HepG2 (cell line): ENCODE data around the gene DAAM1. TPM values are rescaled to one million over a fixed set of nuclear protein-coding genes. Genes with fewer than 3 reads are reported as not detected.
A peak's percentile ranks its signal among the peaks of the same experiment; 100 is the strongest.

ENCODE experiments used
- AHDC1 ChIP-seq: sonication (generic); formaldehyde crosslinking; IDR thresholded peaks from 2 replicates; pipeline ENCODE4 v1.5.1; 2020; ENCODE audit warnings: mild to moderate bottlenecking, missing genetic modification reagents, borderline replicate concordance
- AHR ChIP-seq: IDR thresholded peaks from 2 replicates; pipeline ENCODE4 v1.6.1; 2018; ENCODE audit warnings: missing genetic modification reagents, missing compliant biosample characterization
- CBX2 ChIP-seq, 2 experiments: fragments of 200-600 bp in 1 of 2; sonication (generic); formaldehyde crosslinking in 1 of 2; IDR thresholded peaks; 2 replicates each; pipeline versions ENCODE4 v1.7.0 to v1.8.1; 2018 to 2022; ENCODE audit warnings: low read depth in 2 of 2, low read length in 1 of 2, mild to moderate bottlenecking in 1 of 2, missing genetic modification reagents in 1 of 2
- DRAP1 ChIP-seq: IDR thresholded peaks from 2 replicates; pipeline ENCODE4 v1.6.1; 2016; ENCODE audit warnings: missing genetic modification reagents, missing compliant biosample characterization
- MATR3 ChIP-seq: sonication (generic); formaldehyde crosslinking; IDR thresholded peaks from 2 replicates; pipeline ENCODE4 v1.4.0; 2020; ENCODE audit warnings: missing genetic modification reagents
- MIXL1 ChIP-seq: IDR thresholded peaks from 2 replicates; pipeline ENCODE4 v1.6.1; 2016
- SAFB2 ChIP-seq: sonication (generic); formaldehyde crosslinking; IDR thresholded peaks from 2 replicates; pipeline ENCODE4 v1.5.1; 2020; ENCODE audit warnings: missing genetic modification reagents, low read depth, mild to moderate bottlenecking, borderline replicate concordance
- SKI ChIP-seq: fragments of 450-650 bp; IDR thresholded peaks from one replicate; pipeline ENCODE4 v1.6.1; 2018; ENCODE audit warnings: mild to moderate bottlenecking; ENCODE audit not compliant: partially characterized antibody
- TEF ChIP-seq: sonication (generic); formaldehyde crosslinking; IDR thresholded peaks from 2 replicates; pipeline ENCODE4 v1.5.0; 2020; ENCODE audit warnings: missing genetic modification reagents
- ZBTB43 ChIP-seq: sonication (generic); formaldehyde crosslinking; conservative IDR thresholded peaks from 2 replicates; pipeline ENCODE4 v1.4.0; 2020; ENCODE audit warnings: missing genetic modification reagents
- ZNF12 ChIP-seq: sonication (generic); formaldehyde crosslinking; IDR thresholded peaks from 2 replicates; pipeline ENCODE4 v1.5.0; 2020; ENCODE audit warnings: missing genetic modification reagents
- ZNF264 ChIP-seq: sonication (generic); formaldehyde crosslinking; IDR thresholded peaks from 2 replicates; pipeline ENCODE4 v1.4.0; 2020; ENCODE audit warnings: missing genetic modification reagents
- ZNF296 ChIP-seq: sonication (generic); formaldehyde crosslinking; conservative IDR thresholded peaks from 2 replicates; pipeline ENCODE4 v1.5.0; 2020; ENCODE audit warnings: mild to moderate bottlenecking, missing genetic modification reagents
- ZNF501 ChIP-seq: sonication (generic); formaldehyde crosslinking; IDR thresholded peaks from 2 replicates; pipeline ENCODE4 v1.5.1; 2020; ENCODE audit warnings: mild to moderate bottlenecking, moderate library complexity, missing genetic modification reagents
- ZNF513 ChIP-seq: sonication (generic); formaldehyde crosslinking; conservative IDR thresholded peaks from 2 replicates; pipeline ENCODE4 v1.5.0; 2020; ENCODE audit warnings: missing genetic modification reagents
- ZNF552 ChIP-seq: sonication (generic); formaldehyde crosslinking; IDR thresholded peaks from 2 replicates; pipeline ENCODE4 v1.9.0; 2022; ENCODE audit warnings: missing genetic modification reagents, mild to moderate bottlenecking, borderline replicate concordance
- ZNF691 ChIP-seq: sonication (generic); formaldehyde crosslinking; IDR thresholded peaks from 2 replicates; pipeline ENCODE4 v1.4.0; 2020; ENCODE audit warnings: missing genetic modification reagents, low read depth, mild to moderate bottlenecking, borderline replicate concordance
- ZNF83 ChIP-seq: sonication (generic); formaldehyde crosslinking; IDR thresholded peaks from 2 replicates; pipeline ENCODE4 v1.4.0; 2020; ENCODE audit warnings: missing genetic modification reagents, mild to moderate bottlenecking, borderline replicate concordance
- polyA plus RNA-seq, 8 experiments: library from polyadenylated mRNA; depleted of rRNA in 3 of 8; stranded (reverse) in 7 of 8; unstranded in 1 of 8; fragments of >200 nt; fragmentation: Illumina TruSeq in 4 of 8; extraction: Trizol in 4 of 8; gene quantifications; 2 replicates each; pipeline versions ENCODE4 v1.2.1 to v1.2.3, GENCODE V29; 2011 to 2016; ENCODE audit warnings: low read depth in 4 of 8, missing spikeins in 1 of 8, mixed read lengths in 1 of 8; ENCODE audit not compliant: insufficient read depth in 1 of 8
- total RNA-seq, 5 experiments: library from RNA; depleted of rRNA; stranded (reverse); fragments of >200 nt; fragmentation: Illumina TruSeq; extraction: Trizol; gene quantifications; 2 replicates each; pipeline ENCODE4 v1.2.3, GENCODE V29; 2016; ENCODE audit warnings: low read depth in 1 of 5

The DAAM1 gene
- total and polyA plus RNA-seq, 2 of the 13 experiments (the other 11 are each of a cell fraction or from before 2014, with no cell fraction given): 10.9 to 24.5 TPM

- no peak for TF ChIP-seq ZBTB43 (CRISPR knock-in tag)
- no peak for TF ChIP-seq AHR (CRISPR knock-in tag)
- no peak for TF ChIP-seq ZNF552 (CRISPR knock-in tag)
- peak; percentile 7; the same call in 1 of the 2 replicates for TF ChIP-seq MIXL1
- TF ChIP-seq ZNF691 (CRISPR knock-in tag): 0 out of 2 replicates have a peak, but pooled peaks have one; percentile 47
- no peak for TF ChIP-seq AHDC1 (CRISPR knock-in tag)
- 0 out of 2 replicates have a peak, but pooled peaks have one; percentile 1 for TF ChIP-seq ZNF264
- peak; percentile 25 for TF ChIP-seq SKI
- no peak for TF ChIP-seq ZNF513 (CRISPR knock-in tag)
- no peak for TF ChIP-seq ZNF12 (CRISPR knock-in tag)
- no peak for TF ChIP-seq CBX2 (IDR thresholded peaks at IDR 0.05; ENCODE audit: low read depth, low read length)
- TF ChIP-seq CBX2 (CRISPR knock-in tag; IDR thresholded peaks at IDR 0.05; ENCODE audit: low read depth): no peak
- no peak for TF ChIP-seq ZNF83 (CRISPR knock-in tag)
- TF ChIP-seq MATR3: no peak
- TF ChIP-seq ZNF501 (CRISPR knock-in tag): peak; percentile 32
- no peak for TF ChIP-seq ZNF296 (CRISPR knock-in tag)
- TF ChIP-seq SAFB2 (CRISPR knock-in tag): no peak
- no peak for TF ChIP-seq DRAP1
- no peak for TF ChIP-seq TEF
Observed at GRCh38 chr14:59187802-59188460, 536 bp upstream of the DAAM1 start (continued).
